Tracheal epithelial cell (primary cell): ENCODE data around the gene ARNT2. TPM values are rescaled to one million over a fixed set of nuclear protein-coding genes. Genes with fewer than 3 reads are reported as not detected.

ENCODE experiments used
- total RNA-seq: library from RNA; depleted of rRNA; stranded (reverse); fragments of >200 nt; gene quantifications from 2 replicates; pipeline ENCODE4 v1.2.1, GENCODE V29; 2014

Gene ARNT2
- total RNA-seq: 0.21 and 0.72 TPM in 2 replicates

DNA sequence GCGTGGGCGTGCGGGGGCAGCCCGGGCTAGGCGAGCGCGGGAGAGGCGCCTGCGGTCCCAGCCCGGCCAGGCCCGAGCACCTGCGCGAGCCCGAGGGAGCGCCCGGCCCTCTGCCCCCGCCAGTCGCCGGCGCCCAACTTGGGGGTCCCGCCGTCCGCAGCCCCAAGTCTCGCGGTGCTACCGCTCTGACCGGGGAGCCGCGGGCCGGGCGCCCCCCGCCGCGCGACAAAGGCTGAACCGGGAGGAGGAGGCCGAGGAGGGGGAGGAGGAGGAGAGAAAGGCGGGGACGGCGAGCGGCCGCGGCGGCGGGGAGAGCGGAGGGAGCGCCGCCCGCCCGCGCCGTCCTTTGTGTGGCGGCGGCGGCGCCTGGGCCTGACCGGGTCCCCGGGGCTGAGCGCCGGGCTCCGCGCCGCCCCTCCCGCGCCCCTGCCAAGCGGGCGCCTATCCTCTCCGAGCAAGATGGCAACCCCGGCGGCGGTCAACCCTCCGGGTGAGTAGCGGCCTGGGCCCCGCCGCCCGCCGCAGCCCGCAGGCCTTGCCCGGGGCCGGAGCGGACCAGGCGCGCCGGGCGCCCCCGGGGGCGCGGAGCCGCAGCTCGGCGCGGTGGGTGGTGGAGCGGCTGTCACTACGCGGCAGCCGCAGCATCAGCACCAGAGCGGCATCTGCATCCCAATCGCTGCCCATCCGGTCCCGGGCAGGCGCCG, at the start of gene ARNT2:
Gene ARNT2 (plus strand): TSS at position 326 of the 704 bp plus-strand sequence. CDS start 134 bp downstream, at position 460.

Other genes with a start within 250 kb of the ARNT2 start
- not detected in 2 replicates for gene CTXND1, start 152.2 kb upstream of the ARNT2 start, total RNA-seq